GM18868 (cell line): Measurements from ENCODE around the gene CCDC40.
"Not testable (repeated sequence)": the region's sequence is repeated elsewhere in the genome, so short reads cannot be mapped to it uniquely, and the experiment has no call there.

ENCODE experiments used
- ATAC-seq: cut with Tn5 transposase; IDR thresholded peaks from one replicate; pipeline ENCODE4 v1.9.1; 2021; ENCODE audit warnings: mild to moderate bottlenecking, moderate library complexity; ENCODE audit not compliant: unreplicated experiment

CCDC40 gene

DNA sequence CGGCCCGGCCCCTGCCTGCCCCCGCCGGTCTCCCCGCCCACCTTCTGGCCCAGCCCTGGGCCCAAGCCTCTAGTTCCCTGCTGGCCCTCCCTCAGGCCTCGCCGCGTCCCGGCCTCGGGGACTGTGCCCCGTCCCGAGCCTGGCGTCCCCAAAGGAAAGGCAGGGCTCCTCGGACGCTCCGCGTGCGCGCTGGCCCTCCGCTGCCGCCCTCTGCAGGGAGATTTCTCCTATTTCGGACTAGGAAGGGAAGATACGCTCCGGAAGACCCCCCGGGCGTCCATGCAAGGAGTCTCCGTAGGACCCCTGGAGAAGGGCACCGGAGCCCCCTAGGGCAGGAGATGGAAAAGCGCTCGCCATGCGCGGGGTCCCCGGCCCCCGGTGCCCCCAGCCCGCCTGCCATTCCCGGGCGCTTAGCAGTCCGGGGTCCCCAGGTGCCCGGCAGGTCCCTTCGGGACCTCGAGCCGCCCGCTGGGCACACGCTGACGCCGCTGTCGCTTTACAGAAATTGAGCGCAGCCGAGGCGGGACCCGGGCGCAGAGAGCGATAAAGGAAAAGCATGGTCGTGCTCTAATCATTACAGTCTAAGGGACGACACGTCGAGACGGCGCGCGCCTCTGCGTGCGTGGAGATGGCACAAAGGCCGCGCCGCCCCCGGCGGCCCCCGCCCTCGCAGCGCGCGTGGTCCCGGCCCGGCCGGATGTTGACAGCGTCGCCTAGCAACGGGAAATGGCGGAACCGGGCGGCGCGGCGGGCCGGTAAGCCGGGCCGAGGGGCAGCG is at the start of gene CCDC40:
Gene CCDC40, plus strand, starts transcription at position 706 of the 778 bp plus-strand sequence. Its CDS starts 21 bp downstream, at position 727.
- ATAC-seq = no peak

GRCh38 chr17:79987187-79987934 is 49.1 kb upstream of the CCDC40 start:
- ATAC-seq = no peak

DNA sequence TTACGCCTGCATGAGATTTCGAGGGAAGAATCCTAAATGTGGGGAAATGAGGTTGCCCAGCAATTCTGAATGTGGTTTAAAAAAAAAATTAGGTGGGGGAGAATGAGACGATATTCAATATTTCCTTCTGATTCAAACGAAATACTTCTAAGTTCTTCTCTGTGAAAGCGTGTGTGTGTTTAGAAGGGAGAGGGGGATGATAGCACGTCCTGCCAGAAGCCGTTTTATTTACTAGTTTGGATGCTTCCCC is 48.6 kb upstream of the CCDC40 start:
- no peak for ATAC-seq

DNA sequence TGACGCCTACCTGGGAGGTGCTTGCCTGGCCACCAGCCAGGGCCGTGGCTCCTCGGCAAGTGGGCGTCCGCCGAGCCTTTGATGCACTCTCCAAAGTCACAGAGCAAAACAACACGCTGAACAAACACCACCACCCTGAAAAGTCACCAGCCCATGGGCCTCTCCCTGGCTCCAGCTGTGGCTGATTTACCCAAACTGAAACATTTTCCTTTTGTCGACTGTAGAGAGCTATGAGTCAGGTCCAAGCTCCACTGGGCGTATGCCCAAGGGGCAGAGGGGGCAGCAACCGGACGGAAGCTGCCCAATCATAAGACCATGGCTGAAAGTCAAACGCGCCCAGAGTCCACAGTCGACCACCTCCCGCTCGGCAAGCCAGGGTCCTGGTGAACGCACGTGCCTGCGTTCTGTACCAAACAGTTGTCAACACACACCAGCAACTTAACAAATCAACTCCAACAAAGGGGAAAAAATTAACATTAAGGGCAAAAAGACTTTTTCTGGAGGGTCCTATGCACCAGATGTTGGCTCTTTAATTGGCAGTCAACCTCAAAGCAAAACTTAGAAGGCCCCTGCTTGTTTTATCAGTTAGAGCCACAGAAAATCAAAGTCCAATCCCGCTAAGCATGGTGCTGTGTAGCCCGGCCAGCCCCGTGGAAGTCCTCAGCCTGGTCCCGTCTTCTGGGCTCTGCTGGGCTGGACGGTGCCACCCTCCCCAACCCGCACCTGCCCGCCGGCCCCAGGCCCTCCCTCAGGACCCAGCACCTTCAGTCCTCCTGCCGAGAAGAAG is 48.1 kb upstream of the CCDC40 start:
- ATAC-seq = no peak

GRCh38 chr17:79989106-79989835 is 47.2 kb upstream of the CCDC40 start:
- ATAC-seq = no peak

- ATAC-seq = no peak
Measured at GRCh38 chr17:79990051-79990592, 46.3 kb upstream of the CCDC40 start.

- no peak for ATAC-seq
Measured at GRCh38 chr17:79990704-79991103, 45.7 kb upstream of the CCDC40 start.

DNA sequence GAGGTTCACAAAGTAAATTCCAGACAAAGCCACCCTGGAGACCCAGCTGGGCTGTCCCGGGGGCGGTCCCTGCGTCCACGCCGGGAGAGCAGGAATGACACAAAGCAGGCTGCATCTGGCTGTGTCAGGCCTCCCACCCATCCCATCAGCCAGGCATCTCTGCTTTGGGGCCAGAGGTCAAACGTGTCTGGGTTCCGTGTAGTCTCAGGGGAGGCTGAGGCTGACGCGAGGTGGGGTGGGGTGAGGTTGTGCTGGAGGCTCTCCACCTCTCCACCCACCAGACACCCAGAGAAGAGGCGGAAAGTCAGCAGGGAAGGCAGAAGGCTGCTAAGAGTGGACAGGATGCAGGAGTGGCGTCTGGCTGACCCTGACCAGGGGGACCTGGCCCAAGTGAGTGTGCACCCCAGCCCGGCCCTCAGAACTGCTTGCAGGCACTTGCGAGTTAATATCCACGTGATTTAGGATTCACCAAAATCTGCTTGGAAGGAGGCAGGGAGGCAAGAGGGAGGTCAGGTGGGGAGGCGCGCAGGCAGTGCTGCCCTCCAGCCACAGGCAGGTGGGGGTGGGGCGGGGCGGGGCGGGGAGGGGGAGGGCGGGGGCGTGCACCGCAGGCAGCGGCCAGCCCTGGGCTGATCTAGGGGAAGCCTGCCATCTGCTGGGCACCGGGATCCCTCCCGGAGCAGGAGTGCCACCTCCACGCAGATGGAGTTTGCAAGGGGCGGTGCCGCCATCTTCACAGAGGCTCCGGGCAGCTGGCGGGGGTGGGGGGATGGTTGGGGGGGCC is 45.1 kb upstream of the CCDC40 start:
- no peak for ATAC-seq

- no peak for ATAC-seq
Measured at GRCh38 chr17:79991924-79992648, 44.4 kb upstream of the CCDC40 start.

- ATAC-seq = no peak
Measured at GRCh38 chr17:79992649-79993389, 43.6 kb upstream of the CCDC40 start.

GRCh38 chr17:79993390-79994227 is 42.8 kb upstream of the CCDC40 start:
- peak; percentile 42 for ATAC-seq

DNA sequence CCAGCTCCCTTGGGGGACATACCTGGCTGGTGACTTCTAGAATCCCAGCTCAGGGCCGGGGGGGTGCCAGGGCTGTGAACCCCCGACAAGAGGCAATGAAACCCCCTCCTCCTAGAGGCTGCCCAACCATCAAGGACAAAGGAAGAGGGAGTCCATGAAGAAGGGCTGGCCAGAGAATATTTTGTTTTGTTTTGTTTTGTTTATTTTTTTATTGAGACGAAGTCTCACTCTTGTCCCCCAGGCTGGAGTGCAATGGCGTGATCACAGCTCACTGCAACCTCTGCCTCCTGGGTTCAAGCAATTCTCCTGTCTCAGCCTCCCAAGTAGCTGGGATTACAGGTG is 42.2 kb upstream of the CCDC40 start:
- not testable (repeated sequence) for ATAC-seq

DNA sequence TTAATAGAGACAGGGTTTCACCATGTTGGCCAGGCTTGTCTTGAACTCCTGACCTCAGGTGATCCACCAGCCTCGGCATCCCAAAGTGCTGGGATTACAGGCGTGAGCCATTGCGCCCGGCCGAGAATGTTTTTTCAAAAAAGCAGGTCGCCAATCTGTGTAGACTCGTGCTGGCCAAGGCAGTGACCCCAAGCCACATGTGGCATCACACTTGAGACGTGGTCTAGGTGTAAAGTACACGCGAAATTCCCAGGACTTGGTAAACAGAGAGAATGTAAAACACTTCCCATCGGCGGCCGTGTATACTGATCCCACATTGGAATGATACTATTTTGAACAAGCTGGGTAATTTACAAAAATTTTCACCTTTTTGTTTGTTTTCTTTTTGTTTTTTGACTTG is 41.8 kb upstream of the CCDC40 start:
- ATAC-seq = no peak

- no peak for ATAC-seq
Measured at GRCh38 chr17:79995696-79996095, 40.7 kb upstream of the CCDC40 start.

DNA sequence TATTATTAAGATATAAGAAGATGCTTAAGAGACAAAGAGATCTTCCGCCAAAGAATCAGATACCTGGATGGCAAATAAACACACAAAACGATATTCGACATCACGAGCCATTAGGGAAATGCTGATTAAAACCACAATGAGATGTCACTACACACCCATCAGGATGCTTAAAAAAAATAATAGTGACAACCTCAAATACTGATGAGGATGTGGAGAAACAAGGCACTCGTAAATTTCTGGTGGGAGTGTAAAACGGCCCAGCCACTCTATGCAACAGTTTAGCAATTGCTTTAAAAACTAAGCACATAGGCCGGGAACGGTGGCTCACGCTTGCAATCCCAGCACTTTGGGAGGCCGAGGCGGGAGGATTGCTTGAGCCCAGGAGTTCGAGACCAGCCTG is 40.2 kb upstream of the CCDC40 start:
- ATAC-seq = no peak

DNA sequence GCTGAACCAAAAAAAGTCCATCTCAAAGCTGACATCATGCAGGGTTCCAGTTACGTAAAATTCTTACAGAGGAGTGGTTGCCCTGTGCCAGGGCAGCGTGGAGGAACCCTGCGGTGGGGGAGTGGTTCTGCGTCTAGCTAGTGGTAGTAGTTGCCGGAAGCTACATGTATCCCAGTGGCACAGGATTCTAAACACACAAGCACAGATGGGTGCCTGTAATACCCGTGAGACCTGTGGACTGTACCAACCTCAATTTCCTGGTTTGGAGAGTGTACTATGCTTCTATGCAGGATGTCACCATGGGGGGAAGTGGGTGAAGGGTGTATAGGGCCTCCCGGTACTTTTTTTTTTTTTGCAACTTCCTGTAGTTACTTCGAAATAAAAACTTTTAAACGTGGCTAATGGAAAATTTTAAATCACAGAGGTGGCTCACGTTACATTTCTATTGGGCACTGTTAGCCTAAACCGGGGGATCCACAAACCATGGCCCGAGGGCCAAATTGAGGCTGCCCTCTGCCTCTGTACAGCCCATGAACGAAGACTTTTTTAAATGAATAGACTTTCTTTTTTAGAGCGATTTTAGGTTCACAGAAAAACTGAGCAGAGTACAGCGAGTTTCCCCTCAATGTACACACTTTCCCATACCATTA is 39.3 kb upstream of the CCDC40 start:
- ATAC-seq = no peak

GRCh38 chr17:80000136-80000535 is 36.3 kb upstream of the CCDC40 start:
- ATAC-seq = no peak
